GM06990 (cell line): ENCODE measurements around the gene MLXIPL.

ENCODE experiments used
- DNase-seq: peaks from one replicate; pipeline ENCODE4 v3.0.0-alpha.2; 2011; ENCODE audit not compliant: insufficient read length; ENCODE audit errors: extremely low read depth
- H3K27me3 ChIP-seq: replicated peaks from 2 replicates; pipeline ENCODE4 v1.6.0; 2011; ENCODE audit warnings: low read length; ENCODE audit not compliant: control insufficient read depth, insufficient read depth
- H3K36me3 ChIP-seq: 2 replicates; pipeline ENCODE4 v1.5.1; 2011; ENCODE audit warnings: low read length; ENCODE audit not compliant: control insufficient read depth, insufficient read depth
- H3K4me3 ChIP-seq: replicated peaks from 2 replicates; pipeline ENCODE4 v1.5.1; 2011; ENCODE audit warnings: low read depth, mild to moderate bottlenecking, control low read depth, low read length
- TF ChIP-seq, protein P1 (sequence below): IDR thresholded peaks from 2 replicates; pipeline ENCODE4 v1.5.1; 2011; ENCODE audit warnings: low read length, control low read depth, mild to moderate bottlenecking, inconsistent platforms; ENCODE audit not compliant: insufficient read depth, poor library complexity, severe bottlenecking

Gene MLXIPL

DNA sequence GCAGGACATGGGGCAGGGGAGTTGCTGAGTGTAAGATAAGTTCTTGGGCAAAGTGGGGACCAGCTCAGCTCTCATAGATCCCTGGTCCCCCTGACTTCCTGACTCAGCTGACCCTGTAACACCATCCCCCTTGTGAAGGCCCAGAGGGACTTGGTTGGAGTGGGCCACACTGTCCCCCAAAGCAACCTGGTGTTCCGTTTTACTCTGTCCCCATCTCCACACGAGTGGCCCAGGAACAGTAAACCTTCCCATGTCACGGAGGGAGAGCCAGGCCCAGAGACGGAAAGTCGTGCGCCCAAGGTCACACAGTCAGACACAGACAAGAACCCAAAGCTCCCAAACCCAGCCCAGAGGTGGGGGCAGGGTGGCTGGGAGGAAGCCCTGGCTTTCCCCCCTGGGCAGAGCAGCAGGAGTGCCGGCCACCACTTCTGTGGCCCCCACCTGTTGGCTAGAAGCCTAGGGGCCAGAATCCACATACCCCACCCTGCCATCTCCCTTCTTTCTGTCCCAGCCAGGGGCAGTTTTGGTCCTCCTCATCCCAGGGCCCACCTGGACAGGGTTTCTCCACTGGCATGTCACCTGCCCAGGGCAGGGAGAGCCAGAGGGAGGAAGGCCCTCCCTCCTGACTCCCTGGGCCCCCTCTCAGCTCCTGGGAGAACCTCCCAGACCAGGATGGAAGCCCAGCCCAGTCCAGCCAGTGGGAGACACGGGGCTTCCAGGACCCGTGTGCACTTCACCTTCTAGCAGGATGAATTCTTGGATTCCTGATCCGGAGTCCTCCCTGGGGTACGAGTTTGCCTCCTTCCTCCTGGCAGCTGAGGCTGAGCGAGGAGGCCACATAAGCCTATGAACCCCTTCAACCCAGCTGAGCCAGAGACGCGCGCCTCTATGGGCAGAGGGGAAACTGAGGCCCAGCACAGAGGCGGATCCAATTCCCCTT, 22.7 kb upstream of the MLXIPL start:
- Histone ChIP-seq H3K4me3 (no peak overlapping the region), H3K36me3 (no peaks in the 10 kb centered on the region), H3K27me3 (no peaks in the 10 kb centered on the region; the same call in 1 of the 2 replicates)
- DNase-seq: no peak
- TF ChIP-seq, protein P1, sequence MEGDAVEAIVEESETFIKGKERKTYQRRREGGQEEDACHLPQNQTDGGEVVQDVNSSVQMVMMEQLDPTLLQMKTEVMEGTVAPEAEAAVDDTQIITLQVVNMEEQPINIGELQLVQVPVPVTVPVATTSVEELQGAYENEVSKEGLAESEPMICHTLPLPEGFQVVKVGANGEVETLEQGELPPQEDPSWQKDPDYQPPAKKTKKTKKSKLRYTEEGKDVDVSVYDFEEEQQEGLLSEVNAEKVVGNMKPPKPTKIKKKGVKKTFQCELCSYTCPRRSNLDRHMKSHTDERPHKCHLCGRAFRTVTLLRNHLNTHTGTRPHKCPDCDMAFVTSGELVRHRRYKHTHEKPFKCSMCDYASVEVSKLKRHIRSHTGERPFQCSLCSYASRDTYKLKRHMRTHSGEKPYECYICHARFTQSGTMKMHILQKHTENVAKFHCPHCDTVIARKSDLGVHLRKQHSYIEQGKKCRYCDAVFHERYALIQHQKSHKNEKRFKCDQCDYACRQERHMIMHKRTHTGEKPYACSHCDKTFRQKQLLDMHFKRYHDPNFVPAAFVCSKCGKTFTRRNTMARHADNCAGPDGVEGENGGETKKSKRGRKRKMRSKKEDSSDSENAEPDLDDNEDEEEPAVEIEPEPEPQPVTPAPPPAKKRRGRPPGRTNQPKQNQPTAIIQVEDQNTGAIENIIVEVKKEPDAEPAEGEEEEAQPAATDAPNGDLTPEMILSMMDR: no peak

DNA sequence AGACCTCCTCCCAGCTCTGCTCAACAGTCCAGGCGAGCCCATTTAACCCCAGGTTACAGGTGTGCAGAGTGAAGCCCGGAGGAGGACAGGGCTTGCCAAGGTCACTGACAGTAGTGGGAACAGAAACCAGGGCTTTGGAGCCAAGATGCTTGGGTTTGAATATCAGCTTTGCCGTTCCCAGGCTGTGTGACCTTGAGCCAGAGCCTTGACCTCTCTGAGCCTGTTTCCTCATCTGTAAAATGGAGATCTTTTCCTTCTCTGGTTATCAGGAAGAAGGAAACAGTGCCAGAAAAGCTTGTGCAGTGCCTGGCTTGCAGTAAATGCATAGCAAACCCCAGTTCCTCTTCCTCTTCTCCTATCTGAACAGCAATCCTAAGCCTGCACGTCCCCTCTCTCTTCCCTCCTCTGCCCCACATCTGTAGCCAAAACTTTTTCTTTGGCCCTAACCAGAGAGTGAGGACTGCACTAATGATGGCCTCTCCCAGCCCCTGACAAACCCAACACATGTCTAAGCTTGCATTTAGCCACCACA, 21.4 kb upstream of the MLXIPL start:
- no peaks in the 10 kb centered on the region; the same call in 1 of the 2 replicates for H3K27me3 ChIP-seq
- H3K36me3 ChIP-seq: no peaks in the 10 kb centered on the region
- TF ChIP-seq, protein P1: no peak
- no peak overlapping the region for H3K4me3 ChIP-seq
- DNase-seq: no peak

DNA sequence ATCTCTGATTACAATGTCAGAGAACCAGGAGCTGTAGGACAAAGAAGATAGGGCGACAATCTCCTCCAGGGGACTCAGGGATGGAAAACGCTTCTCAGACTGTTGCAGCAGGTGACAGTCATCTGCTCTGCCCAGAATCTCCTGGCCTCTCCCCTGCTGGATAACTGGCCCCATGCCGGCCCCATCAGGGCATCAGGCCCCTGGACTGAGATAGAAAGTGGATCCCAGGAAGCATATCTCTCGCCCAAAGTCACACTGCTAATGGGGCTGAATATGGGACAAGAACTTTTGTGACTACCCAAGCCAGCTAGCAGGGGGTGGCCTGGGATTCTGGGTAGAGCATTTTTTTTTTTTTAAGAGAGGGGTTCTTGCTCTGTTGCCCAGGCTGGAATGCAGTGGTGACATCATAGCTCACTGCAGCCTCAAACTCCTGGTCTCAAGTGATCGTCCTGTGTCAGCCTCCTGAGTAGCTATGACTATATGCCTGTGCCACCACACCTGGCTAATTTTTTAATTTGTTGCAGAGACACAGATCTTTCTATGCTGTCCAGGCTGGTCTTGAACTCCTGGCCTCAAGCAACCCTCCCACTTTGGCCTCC, 20.5 kb upstream of the MLXIPL start:
- H3K4me3 ChIP-seq: no peak overlapping the region
- H3K27me3 ChIP-seq: no peaks in the 10 kb centered on the region; the same call in 1 of the 2 replicates
- TF ChIP-seq, protein P1: no peak
- no peak for DNase-seq
- H3K36me3 ChIP-seq: no peaks in the 10 kb centered on the region

DNA sequence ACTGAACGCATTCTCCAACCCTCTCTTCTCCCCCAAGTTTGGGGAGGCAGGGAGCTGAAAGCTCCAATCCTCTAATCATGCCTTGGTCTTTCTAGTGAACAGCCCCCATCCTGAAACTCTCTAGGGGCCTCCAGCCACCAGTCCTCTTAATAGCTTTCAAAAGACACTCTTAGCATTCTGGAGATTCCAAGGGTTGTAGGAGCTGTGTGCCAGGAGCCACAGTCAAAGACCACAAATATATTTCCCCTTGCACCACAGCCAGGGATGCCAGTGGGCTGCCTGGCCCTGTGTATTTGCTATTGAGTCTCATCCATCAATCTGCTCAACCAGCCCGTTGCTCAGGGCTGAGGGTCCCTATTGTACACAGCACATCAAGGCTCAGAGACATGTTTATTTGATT, 18.5 kb upstream of the MLXIPL start:
- TF ChIP-seq, protein P1: no peak
- no peaks in the 10 kb centered on the region for H3K36me3 ChIP-seq
- no peak overlapping the region for H3K4me3 ChIP-seq
- no peak for DNase-seq
- no peaks in the 10 kb centered on the region; the same call in 1 of the 2 replicates for H3K27me3 ChIP-seq

DNA sequence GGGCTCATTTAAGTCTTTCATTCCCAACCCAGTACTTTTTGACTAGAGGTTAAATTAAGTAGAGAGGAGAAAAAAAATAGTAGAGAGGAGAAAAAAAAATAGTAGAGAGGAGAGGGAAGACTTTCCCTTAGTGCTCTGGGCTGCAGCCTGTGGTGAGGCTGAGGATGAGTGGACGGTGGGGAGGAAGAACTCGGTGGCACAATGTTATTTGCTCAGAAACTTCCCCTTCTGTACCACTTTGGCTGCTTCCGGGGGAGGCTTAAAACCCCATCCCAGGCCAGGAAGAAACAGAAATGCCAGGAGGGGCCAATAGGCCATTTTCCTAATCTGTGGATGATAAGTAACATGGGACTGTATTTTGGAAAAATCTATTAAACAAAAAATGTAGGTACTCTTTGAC, 14.6 kb upstream of the MLXIPL start:
- Histone ChIP-seq H3K4me3 (no peak overlapping the region), H3K27me3 (no peaks in the 10 kb centered on the region), H3K36me3 (no peaks in the 10 kb centered on the region)
- DNase-seq: no peak
- TF ChIP-seq, protein P1: no peak
